Measurements from ENCODE around the gene KDM6B. TPM values are rescaled to one million over a fixed set of nuclear protein-coding genes. Genes with fewer than 3 reads are reported as not detected.

Gene KDM6B
- total RNA-seq, 1 donor from 2014 or later, result 39.7 TPM

DNA sequence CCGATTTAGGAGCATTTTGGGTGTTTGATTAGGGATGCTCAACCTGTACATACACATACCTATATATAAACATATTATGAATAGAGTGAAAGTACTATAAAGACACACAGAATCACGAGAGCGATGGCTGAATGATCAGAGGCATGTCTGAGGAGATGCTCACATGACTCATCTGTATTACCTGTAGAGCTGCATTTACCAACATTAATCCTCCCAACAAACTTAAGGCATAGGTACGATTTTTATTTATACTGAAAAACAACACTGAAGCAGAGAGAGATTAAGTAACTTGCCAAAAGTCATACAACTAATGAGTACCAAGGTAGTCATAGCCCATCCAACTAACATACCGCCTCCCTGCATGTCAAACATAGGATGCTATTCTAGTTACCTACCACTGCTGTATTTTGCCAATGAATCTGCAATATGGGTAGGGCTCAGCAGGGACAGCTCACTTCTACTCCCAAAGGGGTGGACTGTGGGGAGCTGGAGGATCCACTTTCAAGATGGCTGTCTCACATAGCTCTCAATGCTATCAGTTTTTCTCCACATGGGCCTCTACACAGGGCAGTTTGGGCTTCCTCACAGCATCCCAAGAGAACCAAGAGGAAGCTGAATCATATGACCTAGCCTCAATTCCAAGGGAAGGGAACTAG is 31.1 kb downstream of the KDM6B start:
- intact Hi-C loops (cut with micrococcal nuclease), result no loop called here

GRCh38 chr17:7867881-7868329 is 33.9 kb downstream of the KDM6B start:
- intact Hi-C loops (cut with micrococcal nuclease), result no loop called here

- intact Hi-C loops (cut with micrococcal nuclease), result no loop called here
Observed at GRCh38 chr17:7873051-7873450, 39.0 kb downstream of the KDM6B start.

- intact Hi-C loops (cut with micrococcal nuclease), result no loop called here
Observed at GRCh38 chr17:7875804-7876370, 41.9 kb downstream of the KDM6B start.

- intact Hi-C loops (cut with micrococcal nuclease), result no loop called here
Observed at GRCh38 chr17:7878234-7878633, 44.2 kb downstream of the KDM6B start.

GRCh38 chr17:7880076-7880868 is 46.3 kb downstream of the KDM6B start:
- intact Hi-C loops (cut with micrococcal nuclease), result no loop called here

DNA sequence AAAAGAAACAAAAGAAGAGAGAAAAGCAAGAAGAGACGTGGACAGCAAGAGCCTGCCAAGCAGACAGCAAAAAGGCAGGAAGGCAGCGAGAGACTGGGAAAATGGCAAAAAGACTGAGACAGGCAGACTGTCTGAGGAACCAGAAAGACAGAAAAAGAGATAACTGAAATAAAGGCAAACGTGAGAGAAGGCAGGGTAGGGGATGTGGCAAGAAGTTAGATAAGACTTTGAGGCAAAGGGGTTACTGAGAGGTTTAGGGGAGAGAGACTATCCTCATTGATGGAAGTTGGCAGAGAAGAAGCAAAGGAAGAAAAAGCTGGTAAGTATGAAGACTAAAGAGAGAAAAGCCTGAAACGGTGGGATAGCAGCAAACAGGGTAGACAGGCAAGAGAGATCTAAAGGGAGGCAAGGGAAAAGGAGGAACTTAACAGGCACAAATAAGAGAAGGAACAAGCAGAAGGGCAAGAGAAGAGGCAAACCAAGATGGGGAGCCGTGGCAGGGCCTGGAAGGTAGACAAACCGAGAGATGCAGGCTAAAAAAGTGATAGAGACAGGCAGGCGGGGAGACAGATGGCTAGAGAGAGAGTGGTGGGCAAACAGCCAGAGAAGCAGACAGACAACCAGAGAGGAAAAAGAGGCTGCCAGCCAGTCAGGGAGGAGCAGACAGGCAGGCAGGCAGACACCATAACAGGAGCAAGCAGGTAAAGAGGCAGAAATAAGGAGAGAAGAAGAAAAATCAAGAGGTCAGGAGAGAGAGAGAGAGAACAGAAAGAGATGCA is 47.4 kb downstream of the KDM6B start:
- intact Hi-C loops (cut with micrococcal nuclease), result no loop called here

- intact Hi-C loops (cut with micrococcal nuclease), result no loop called here
Observed at GRCh38 chr17:7882068-7882467, 48.1 kb downstream of the KDM6B start.

DNA sequence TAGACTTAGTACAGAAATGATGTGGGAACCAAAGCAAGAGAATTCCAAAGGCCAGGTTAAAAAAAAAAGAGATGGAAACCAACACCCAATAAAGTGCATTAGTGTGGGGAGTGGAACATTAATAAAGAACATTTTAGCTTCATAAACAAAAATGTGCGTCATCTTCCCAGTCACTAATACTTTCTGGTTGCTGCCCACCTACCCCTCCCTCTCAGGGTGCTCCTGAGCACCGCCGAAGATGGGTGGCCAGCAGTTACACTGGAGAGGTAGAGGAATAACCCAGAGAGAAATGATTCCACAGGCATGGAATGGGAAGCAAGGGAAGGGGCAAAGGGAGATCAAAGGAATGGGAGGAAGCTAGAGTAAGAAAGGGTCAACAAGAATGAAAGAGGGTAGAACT is 48.6 kb downstream of the KDM6B start:
- intact Hi-C loops (cut with micrococcal nuclease), result no loop called here

Other genes with a start within 250 kb of the KDM6B start
- 0.20 and 0.27 TPM in 2 replicates for gene SOX15, start 244.1 kb upstream of the KDM6B start, total RNA-seq
- 32.6 and 40.1 TPM in 2 replicates for gene FXR2, start 219.3 kb upstream of the KDM6B start, total RNA-seq
- gene SAT2, start 206.4 kb upstream of the KDM6B start, total RNA-seq, result 27.4 and 29.0 TPM in 2 replicates
- gene SHBG, start 204.1 kb upstream of the KDM6B start, total RNA-seq, result not detected in 2 replicates
- gene ATP1B2, start 183.3 kb upstream of the KDM6B start, total RNA-seq, result 0.22 and 0.37 TPM in 2 replicates
- 207 and 218 TPM in 2 replicates for gene TP53, start 146.7 kb upstream of the KDM6B start, total RNA-seq
- gene WRAP53, start 145.7 kb upstream of the KDM6B start, total RNA-seq, result 19.7 and 23.9 TPM in 2 replicates
- 0.05 TPM in 1 of 2 replicates, not detected in the other for gene EFNB3, start 129.0 kb upstream of the KDM6B start, total RNA-seq
- gene DNAH2, start 116.5 kb upstream of the KDM6B start, total RNA-seq, result not detected in 2 replicates
- 1.6 TPM in 2 replicates for gene TMEM88, start 20.8 kb downstream of the KDM6B start, total RNA-seq
- 51.5 and 59.9 TPM in 2 replicates for gene NAA38, start 23.3 kb downstream of the KDM6B start, total RNA-seq
- 7.0 and 7.9 TPM in 2 replicates for gene CYB5D1, start 23.8 kb downstream of the KDM6B start, total RNA-seq
- gene CHD3, start 54.6 kb downstream of the KDM6B start, total RNA-seq, result 142 and 145 TPM in 2 replicates
- 2.9 and 3.9 TPM in 2 replicates for gene RNF227, start 82.1 kb downstream of the KDM6B start, total RNA-seq
- gene KCNAB3, start 95.6 kb downstream of the KDM6B start, total RNA-seq, result 9.1 and 9.8 TPM in 2 replicates
- gene TRAPPC1, start 97.7 kb downstream of the KDM6B start, total RNA-seq, result 194 and 203 TPM in 2 replicates
- 40.5 and 47.0 TPM in 2 replicates for gene CNTROB, start 98.0 kb downstream of the KDM6B start, total RNA-seq
- not detected in 2 replicates for gene GUCY2D, start 168.4 kb downstream of the KDM6B start, total RNA-seq
- not detected in 2 replicates for gene ALOX15B, start 204.8 kb downstream of the KDM6B start, total RNA-seq